ENCODE measurements around the gene VAMP2.
A peak's percentile ranks its signal among the peaks of the same experiment; 100 is the strongest.

VAMP2 gene, protein sequence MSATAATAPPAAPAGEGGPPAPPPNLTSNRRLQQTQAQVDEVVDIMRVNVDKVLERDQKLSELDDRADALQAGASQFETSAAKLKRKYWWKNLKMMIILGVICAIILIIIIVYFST

DNA sequence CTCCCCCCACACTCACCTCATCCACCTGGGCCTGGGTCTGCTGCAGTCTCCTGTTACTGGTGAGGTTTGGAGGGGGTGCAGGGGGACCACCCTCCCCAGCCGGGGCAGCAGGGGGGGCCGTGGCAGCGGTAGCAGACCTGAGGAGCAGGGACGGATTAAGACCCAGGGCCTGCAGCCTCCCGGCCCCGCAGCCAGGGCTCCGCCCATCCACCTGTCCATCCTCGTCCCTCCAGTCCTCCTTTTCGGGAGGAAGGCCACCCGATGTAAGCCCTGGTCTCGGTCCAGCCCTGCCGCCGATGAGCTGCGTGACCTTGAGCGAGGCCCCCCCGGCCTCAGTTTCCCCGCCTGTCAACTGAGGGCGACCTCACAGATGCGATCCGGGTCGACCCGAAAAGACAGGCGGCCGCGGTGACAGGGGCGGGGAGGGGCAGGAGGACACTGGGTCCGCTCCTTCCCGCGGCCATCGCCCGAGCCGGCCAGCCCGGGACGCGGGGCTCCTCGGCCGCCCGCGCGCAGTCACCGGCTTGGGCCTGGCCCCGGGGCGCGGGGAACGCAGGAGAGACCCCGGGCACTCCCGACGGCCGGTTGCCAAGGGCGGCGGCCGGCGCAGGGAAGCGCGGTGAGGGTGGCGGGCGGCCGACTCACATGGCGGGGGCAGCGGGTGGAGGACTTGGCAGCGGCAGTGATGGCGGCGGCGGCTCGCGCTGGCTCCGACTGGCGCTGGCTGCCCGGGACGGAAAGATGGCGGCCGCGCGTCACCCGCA is at the start of gene VAMP2:
VAMP2 (minus strand) TSS at position 716 of the 764 bp plus-strand sequence; CDS start at position 647, 69 bp downstream.
- no peak for DNase-seq (ENCODE audit: low spot score)

DNA sequence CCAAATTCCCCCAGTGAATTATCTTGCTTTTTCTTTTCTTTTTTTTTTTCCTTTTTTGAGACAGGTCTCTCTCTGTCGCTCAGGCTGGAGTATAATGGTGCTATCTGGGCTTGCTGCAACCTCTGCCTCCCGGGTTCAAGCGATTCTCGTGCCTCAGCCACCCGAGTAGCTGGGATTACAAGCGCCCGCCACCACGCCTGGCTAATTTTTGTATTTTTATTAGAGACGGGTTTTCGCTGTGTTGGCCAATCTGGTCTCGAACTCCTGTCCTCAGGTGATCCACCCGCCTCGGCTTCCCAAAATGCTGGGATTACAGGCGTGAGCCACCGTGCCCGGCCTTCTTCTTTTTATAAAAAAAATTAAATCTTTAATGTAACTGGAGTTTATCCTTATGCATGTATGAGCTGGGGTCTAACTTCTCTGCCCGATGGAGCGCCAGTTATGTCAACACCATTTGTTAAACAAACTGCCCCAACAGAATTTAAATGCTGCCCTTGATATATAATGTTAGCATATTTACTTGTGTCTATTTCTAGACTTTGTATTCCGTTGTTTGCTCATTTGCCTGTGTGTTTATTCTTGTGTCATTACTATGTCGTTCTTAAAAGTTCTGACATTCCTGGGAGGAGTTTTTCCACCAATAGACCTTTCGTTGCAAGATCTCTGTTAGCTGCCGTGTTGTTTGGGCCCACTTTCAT is 48.2 kb upstream of the VAMP2 start:
- DNase-seq (ENCODE audit: low spot score), result no peak

DNA sequence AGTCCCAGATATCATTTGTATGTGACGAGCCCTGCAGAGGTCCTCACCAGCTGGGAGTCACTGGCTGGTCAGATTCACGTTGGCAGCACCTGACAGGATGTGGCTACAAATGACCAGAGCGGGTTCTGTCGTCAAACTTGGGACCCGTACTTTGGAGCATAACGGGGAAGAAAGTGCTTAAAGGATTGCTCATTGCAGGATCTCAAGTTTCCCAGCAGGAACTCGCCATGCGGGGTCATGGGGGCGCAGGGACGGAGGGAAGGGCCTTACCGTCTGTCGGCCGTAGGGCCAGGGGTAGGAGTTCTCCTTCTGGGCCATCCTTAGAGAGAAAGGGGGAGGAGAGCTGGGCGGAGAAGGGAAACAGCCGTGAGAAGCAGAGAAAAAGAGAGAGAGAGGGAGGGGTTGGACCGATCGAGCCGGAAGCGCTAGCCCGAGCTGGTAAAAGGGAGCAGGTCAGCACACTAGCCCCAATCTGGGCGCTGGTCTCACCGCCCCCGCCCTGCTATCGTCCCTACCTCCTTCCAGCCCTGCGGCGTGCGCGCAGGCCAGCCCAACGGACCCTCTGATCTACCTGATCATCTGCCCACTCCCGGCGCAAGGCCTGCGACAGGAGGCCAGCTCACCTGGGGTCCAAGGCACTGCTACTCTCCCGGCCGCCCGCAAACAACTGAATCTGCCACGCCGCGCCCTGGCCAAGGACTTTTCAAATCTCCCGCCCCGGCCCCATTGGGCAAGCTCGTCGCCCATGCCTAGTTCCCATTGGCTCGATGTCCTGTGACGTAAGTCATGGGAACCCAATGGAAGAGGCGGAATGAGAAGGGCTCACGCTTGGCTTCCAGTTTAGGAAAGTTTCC is 47.4 kb upstream of the VAMP2 start, which contains the start of gene AURKB:
AURKB (minus strand) TSS at position 669 of the 854 bp plus-strand sequence; CDS start at position 318, 351 bp downstream.
- DNase-seq (ENCODE audit: low spot score), result peak; percentile 99

DNA sequence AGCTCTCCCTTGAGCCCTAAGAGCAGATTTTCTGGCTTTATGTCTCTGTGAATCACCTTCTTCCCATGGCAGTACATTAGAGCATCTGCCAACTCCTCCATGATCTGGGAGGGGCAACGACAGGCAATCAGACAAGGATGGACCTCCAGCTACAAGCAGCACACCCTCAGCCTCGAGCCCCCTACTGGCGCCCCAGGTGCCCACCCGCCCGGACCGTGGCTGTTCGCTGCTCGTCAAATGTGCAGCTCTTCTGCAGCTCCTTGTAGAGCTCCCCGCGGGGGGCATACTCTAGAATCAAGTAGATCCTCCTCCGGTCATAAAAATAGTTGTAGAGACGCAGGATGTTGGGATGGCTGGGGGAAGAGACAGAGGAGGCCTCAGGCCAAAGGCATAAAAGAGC is 43.8 kb upstream of the VAMP2 start:
- DNase-seq (ENCODE audit: low spot score), result no peak

DNA sequence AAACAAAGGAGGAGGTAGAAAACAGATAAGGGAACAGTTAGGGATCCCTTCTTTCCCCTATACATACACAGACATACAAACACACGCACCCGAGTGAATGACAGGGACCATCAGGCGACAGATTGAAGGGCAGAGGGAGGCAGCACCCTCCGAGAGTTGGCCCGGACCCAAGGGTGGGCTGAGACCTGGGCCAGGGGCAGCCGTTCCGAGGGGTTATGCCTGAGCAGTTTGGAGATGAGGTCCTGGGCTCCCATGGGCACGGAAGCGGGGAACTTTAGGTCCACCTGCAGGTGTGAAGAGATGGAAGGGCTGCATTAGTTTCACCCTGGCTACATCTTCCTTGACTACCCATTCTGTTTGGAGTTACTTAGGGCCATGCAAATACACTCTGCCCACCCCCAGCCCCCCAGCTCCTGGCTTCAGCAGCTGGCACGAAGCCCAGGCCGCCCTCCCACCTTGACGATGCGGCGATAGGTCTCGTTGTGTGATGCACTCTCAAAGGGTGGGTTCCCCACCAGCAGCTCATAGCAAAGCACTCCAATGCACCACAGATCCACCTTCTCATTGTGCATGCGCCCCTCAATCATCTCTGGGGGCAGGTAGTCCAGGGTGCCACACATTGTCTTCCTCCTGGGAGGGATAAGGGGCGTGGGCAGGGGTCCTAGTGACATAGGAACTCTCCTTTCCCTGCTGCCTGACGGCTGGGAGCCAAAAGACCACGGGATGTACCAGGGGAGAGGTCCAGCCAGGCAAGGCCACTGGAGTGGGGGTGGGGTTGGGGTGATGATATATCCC is 42.2 kb upstream of the VAMP2 start:
- DNase-seq (ENCODE audit: low spot score), result no peak

DNA sequence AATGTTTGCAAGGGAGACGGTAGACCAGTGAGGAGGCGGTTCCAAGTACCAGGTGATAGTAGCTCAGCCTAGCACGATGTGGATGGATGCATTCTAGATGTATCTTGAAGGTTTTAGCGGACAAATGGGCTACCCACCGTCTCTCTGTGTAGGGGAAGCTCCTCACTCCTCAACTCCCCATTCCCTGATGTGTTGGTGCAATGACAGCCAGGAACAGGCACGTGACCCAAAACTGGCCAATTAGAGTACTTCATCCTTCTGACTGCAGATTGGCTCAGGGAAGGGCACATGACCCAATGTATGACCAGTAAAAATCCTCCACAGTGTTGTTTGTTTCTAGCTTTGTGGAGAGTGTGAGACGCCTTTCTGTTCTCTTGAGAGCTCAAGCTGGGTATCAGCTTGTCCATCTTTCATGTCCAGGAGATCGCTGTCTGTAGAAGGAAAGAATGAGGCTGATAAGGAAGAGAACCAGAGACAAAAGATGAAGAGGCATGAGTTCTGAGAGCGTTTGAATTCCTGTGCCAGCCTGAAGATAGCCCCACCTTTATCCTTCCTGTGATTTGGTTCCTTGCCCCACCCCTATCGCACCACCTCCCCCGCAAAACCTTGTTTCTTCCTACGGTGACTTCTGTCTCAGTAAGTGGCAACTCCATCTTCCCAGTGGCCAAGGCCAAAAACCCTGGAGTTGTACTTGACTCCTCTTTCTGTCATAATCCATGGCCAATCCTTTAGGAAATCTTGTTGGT is 29.5 kb upstream of the VAMP2 start:
- DNase-seq (ENCODE audit: low spot score), result peak; percentile 100

DNA sequence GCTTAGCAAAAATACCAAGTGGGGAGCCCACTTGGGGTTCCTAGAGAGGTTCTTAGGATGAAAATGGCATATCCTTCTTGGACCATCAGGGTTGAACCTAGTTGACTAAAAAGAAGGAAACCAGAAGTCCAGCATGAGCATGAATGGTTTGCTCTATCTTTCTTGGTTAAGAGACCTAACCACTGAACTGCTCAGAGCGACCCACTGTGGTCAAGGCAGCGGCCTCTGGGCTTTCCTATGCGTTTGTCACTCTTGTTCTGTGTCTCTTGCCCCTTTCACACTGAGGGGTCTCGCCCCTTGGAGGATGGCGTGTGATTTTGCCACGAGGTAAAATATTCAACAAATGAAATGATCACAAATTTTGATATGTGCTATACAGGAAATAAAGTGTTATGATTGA is 27.8 kb upstream of the VAMP2 start:
- DNase-seq (ENCODE audit: low spot score), result no peak

DNA sequence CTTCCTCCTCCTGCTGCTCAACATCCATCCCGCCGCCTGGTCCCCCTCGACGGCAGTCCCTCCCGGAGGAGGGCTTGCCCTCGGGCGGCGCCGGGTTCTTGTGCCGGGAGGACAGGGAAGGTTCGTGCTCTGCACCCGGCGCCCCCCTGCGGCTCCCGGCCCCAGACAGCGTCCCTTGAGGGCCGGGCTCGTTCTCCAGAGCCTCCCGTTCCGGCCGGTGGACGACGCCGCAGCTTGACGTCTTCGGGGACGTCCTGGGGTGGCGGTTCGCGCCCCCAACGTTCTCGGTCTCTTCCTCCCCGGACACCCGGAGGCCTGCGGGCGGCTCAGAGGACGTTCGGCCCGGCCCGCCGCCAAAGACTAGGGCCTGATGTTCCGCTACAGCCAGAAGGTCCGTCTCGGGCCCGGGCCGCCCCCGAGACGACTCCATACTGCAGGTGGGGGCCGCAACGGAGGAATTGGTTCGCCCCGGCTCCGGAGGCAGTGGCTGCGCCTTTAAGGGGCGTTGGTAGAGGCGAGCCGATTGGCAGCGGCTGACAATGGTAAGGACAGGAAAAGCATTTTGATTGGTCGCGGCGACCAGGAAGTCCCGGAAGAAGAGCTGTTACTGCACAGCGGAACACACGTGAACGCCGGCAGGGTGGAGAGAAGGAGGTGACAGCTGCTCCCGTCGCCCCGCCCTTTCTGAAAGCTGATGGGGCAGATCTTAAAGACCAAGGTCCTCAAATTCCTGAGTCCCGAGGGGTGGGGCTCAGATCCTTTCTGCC is 27.1 kb upstream of the VAMP2 start, which contains the start of gene BORCS6:
BORCS6 (minus strand) TSS at position 470 of the 767 bp plus-strand sequence; CDS start at position 430, 40 bp downstream.
- DNase-seq (ENCODE audit: low spot score), result peak; percentile 99

DNA sequence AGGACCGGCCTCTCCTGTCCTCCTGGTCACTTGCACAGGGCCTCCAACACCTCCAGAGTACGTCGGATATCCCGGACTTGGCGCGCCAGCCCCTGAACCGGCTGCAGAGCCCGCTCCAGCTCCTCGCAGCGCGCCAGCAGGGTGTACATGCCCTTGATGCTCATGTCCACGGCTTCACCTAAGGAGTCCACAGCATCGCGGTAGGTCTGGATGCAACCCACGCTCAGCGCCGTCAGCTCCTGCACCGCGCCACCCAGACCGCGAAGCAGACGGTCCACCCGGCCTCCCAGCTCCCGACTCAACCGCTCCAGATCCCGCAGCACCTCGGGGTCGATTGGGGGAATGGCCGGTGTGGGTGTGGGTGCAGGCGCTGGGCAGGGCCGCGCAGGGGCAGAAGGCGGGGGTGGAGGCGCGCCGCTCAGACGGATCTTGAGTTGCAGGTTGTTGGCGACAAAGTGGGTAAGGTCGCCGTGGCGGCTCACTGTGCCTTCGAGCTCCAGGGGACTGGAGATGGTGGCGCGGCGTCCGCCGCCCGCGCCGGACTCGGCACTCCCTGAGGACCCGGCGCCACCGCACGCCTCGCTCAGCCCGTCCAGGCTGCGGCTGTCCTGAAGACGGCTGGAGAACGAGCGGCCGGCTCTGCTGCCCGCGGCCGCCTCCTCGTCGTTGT is 26.4 kb upstream of the VAMP2 start:
- no peak for DNase-seq (ENCODE audit: low spot score)

DNA sequence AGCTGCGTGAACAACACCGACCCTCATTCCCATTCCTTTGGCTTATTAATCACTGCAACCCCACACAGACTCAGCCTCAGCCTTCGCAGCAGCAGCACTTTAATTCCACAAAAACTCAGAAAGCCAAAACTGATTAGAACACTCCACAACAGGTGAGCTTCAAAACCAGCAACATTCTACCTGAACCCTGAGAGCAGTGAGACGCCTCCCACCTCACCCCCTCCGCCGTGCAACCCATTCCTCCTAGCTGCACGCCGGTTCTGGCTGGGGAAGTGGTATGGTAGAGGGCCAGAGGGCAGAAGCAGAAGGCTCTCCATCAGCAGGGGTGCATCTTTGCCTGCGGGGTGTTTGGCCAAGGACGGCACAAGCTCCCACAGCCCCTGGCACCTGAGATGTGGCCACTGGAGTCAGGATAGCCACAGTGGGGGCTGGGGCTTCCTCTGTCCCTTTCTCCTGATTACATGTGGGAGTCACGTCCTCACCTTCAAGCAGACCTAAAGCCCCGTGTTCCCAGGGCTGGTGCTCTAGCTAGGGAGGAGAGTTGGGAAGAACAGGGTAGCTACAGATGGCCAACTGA is 25.6 kb upstream of the VAMP2 start:
- no peak for DNase-seq (ENCODE audit: low spot score)

DNA sequence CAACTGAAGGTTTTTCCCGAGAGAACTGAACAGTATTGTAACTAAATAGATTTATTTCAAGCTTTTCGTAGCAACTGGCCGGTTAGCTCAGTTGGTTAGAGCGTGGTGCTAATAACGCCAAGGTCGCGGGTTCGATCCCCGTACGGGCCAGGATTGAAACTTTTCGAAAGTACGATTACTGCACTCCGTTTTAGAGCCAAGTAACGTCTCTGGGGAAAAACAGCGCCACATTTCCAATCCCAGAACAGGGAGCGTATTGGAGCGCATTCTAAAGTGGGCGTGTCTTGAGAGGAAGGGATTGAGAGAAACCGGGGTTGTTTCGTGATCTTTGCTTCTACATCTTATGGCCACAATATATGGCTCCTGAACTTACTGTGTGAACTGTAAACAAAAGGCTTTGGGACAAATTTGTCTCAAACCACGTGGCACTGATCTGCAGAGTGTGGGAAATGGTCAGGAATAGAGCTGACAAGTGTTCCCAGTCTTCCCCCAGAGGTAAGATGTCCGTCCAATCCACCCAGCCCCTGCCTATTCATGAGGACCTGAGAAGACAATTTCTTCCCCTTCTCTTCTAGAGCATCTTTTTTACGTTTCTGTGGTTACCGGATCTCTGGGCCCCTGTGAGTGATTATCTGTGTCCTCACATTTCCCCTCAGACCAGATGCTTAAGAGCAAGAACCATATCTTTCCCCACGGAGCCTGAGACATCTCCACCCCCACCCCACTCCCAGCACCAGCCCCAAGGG is 24.9 kb upstream of the VAMP2 start:
- peak; percentile 97 for DNase-seq (ENCODE audit: low spot score)

DNA sequence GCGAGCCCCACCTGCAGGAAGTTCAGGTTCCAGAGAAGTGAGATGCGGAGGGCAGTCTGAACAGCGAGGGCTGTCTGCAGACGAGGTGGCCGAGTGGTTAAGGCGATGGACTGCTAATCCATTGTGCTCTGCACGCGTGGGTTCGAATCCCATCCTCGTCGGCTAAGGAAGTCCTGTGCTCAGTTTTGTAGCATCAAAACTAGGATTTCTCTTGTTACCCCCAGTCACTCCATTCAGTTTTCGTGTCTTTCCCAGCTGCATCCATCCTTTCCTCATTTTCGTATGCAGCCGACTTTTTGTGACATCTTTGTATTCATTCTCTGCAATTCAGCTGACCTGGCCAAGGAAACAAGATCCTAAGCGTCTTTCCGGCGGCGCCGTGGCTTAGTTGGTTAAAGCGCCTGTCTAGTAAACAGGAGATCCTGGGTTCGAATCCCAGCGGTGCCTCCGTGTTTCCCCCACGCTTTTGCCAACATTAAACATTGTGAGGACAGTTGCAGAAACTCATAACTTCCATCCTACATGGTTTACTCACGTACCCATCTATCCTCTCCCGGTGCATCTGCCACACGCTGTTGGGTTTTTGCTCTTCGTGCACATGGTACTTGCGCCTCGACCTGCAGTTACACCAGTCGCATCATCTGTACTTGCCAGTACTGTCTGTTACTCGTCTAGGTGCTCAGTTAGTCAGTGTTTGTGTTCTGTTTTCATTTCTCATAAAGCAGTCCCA is 24.2 kb upstream of the VAMP2 start:
- DNase-seq (ENCODE audit: low spot score), result peak; percentile 96

DNA sequence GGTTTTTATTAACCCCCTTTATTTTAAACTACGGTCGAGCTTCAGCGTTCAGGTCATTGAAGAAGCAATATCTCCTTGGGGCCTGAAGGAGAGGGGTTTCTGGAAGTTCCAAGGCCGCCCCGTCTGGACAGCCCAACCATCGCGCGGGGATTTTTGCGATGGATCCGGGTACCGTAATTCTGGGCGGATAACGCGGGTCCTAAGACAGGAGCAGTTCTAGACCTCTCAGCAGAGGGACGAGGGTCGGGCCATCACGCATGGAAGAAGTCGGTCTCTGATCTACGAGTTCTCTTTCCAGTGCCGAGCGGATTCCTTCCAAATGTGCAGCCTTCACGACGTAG is 23.7 kb upstream of the VAMP2 start:
- no peak for DNase-seq (ENCODE audit: low spot score)

DNA sequence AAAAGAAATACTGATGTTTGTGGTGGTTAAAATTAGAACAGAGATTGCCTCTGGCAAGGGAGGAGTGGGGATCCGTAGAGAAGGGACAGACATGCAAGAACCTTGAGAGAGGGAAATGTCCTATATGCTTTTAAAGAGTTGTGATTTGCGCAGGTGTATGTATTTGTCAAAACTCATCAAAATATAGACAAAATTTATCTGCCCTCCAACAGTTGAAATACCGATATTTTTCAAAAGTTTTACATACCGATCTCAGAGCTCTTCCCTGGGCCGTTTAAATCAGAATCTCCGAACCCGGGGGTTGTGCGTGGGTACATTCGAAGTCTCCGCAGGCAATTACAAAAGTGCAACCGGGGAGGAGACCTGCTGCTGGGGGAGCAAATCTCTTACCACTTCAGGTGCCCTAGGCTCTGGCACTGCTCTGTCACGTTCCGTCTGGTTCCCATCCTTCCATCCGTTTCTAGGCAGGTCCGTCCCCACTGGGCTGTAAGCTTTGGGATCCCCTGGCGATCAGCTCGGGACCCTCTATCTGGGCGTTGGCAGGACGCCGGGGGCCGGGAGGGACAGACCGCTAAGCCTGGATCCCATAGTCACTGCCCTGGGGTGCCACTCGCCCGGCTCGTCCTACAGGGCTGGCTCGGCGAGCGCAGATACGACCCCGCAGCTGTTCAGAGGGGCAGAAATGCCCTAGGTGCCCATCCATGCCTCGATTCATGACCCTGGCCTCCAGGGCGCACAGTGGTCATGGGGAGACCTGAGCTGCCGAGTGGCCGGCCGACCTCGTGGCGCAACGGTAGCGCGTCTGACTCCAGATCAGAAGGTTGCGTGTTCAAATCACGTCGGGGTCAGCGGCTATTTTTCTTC is 23.1 kb upstream of the VAMP2 start:
- DNase-seq (ENCODE audit: low spot score), result peak; percentile 81

DNA sequence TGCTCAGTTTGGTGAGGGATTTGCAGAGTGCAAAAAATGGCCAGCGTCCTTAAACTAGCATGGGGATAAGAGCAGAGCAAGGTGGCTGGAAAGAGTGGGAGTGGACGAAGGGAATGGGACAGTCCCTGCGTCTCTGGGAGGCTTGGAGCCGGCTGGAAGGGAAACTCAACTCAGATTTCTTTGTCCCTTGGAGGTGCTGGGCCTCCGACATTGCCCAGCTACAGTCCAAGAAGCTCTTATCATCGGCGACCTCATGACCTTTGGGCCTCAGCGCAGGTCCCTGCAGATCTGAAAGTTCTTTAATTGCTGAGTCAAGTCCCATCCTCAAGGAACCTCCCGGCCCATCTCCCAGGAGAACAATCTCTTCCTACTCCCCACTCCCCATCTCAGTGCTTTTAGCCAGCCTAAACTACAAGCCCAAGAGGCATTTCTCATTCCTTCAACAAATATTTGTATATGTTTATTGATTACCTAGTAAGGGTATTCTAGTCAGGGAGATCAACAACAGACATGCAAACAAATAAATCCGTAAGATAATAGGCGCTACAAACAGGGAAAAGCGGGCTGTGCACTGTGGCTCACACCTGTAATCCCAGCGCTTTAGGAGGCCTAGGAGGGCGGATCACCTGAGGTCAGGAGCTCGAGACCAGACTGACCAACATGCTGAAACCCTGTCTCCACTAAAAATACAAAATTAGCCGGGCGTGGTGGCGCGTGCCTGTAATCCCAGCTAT is 14.4 kb upstream of the VAMP2 start:
- DNase-seq (ENCODE audit: low spot score), result no peak

All from pons (tissue), 1 donor.